A549 treated with AZD2906 at 1 μM for 4 hours (cell line): ENCODE measurements around the gene SLC6A19. TPM values are rescaled to one million over a fixed set of nuclear protein-coding genes. Genes with fewer than 3 reads are reported as not detected.

Experiments used
- total RNA-seq: library from RNA; stranded (reverse); fragments of 200-300 nt; extraction: Qiagen RNA extraction; gene quantifications from 5 replicates; pipeline ENCODE4 v1.2.3, GENCODE V29; 2022

SLC6A19 gene
- 0.42 to 0.71 TPM (median 0.66 TPM) in 5 replicates for total RNA-seq

GRCh38 chr5:1201327-1202025 lies at the start of gene SLC6A19:
TSS of gene SLC6A19 (plus strand) at chr5:1201595. CDS start at chr5:1201651, 56 bp downstream.

GRCh38 chr5:1225081-1225480 lies 23.7 kb downstream of the SLC6A19 start, which contains the start of gene SLC6A18:
TSS of gene SLC6A18 (plus strand) at chr5:1225381. CDS start at chr5:1225478, 97 bp downstream.

Other genes starting within 250 kb of the SLC6A19 start
- gene NKD2, start 192.8 kb upstream of the SLC6A19 start, total RNA-seq, result 17.9 to 25.5 TPM (median 24.3 TPM) in 5 replicates
- gene SLC12A7, start 89.5 kb upstream of the SLC6A19 start, total RNA-seq, result 24.4 to 30.0 TPM (median 28.4 TPM) in 5 replicates
- 0.24 TPM in 1 of 5 replicates, not detected in the others for gene SLC6A18, start 23.8 kb downstream of the SLC6A19 start, total RNA-seq
- gene TERT, start 93.5 kb downstream of the SLC6A19 start, total RNA-seq, result 2.3 to 3.1 TPM (median 2.8 TPM) in 5 replicates
- 164 to 207 TPM (median 177 TPM) in 5 replicates for gene CLPTM1L, start 143.5 kb downstream of the SLC6A19 start, total RNA-seq
- 1.00 to 2.2 TPM (median 1.3 TPM) in 5 replicates for gene SLC6A3, start 243.8 kb downstream of the SLC6A19 start, total RNA-seq